Skin epidermis (tissue), 12 donors: ENCODE data around the gene ATXN2L.
"Not testable (repeated sequence)": the region's sequence is repeated elsewhere in the genome, so short reads cannot be mapped to it uniquely, and the experiment has no call there.

ENCODE experiments used
- H3K27ac ChIP-seq, 21 experiments: fragments of 200-600 bp; sonication (generic) in 11 of 21; one replicate each; pipeline ENCODE4 v1.5.0; 2020; ENCODE audit warnings: mild to moderate bottlenecking in 3 of 21, inconsistent platforms in 2 of 21, moderate library complexity in 2 of 21
- H3K4me3 ChIP-seq, 7 experiments: fragments of 200-600 bp; sonication (generic) in 2 of 7; one replicate each; pipeline ENCODE4 v1.5.0; 2020; ENCODE audit warnings: inconsistent platforms in 2 of 7, mild to moderate bottlenecking in 2 of 7, moderate library complexity in 1 of 7

Gene ATXN2L, protein sequence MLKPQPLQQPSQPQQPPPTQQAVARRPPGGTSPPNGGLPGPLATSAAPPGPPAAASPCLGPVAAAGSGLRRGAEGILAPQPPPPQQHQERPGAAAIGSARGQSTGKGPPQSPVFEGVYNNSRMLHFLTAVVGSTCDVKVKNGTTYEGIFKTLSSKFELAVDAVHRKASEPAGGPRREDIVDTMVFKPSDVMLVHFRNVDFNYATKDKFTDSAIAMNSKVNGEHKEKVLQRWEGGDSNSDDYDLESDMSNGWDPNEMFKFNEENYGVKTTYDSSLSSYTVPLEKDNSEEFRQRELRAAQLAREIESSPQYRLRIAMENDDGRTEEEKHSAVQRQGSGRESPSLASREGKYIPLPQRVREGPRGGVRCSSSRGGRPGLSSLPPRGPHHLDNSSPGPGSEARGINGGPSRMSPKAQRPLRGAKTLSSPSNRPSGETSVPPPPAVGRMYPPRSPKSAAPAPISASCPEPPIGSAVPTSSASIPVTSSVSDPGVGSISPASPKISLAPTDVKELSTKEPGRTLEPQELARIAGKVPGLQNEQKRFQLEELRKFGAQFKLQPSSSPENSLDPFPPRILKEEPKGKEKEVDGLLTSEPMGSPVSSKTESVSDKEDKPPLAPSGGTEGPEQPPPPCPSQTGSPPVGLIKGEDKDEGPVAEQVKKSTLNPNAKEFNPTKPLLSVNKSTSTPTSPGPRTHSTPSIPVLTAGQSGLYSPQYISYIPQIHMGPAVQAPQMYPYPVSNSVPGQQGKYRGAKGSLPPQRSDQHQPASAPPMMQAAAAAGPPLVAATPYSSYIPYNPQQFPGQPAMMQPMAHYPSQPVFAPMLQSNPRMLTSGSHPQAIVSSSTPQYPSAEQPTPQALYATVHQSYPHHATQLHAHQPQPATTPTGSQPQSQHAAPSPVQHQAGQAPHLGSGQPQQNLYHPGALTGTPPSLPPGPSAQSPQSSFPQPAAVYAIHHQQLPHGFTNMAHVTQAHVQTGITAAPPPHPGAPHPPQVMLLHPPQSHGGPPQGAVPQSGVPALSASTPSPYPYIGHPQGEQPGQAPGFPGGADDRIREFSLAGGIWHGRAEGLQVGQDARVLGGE

DNA sequence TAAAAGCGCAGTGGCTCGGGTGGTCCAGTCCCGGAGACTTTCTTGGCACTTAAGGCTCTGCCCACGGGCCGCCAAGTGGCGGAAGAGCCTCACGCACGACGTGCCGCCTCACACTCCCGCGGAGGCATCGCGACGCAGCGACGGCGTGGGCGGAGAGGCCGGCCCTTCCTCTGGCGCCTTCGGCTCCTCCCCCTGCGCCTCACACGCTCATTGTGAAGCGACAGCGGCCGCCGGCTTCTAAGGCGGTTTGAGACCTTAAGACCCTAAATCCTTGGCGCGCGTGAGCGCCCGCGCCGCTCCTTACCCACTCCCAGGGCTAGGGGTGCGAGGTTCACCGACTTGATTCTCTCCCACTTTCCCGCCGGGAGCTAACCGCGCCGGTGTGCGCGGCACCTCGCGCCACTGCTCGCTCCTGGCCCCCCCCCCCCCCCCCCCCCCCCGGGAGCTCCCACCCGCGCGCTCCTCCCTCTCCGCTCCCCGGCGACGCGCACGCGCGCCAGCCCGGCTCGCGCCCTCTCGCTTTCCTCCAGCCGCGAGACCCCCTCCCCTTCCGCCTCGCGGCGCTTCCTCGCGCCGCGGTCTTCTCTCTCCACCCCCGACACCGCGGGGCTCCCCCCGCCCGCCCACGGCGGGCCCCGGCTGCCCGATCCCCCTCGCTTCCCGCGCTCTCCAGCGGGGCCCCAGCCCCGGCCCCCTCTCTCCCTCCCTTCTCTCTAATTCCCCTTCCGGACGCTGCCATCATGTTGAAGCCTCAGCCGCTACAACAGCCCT is at the start of gene ATXN2L:
ATXN2L (plus strand) TSS at position 480 of the 771 bp plus-strand sequence; CDS start at position 741, 261 bp downstream.
- H3K4me3 ChIP-seq: peak within 1 kb of the TSS; percentile 63 to 100 (median 99)

DNA sequence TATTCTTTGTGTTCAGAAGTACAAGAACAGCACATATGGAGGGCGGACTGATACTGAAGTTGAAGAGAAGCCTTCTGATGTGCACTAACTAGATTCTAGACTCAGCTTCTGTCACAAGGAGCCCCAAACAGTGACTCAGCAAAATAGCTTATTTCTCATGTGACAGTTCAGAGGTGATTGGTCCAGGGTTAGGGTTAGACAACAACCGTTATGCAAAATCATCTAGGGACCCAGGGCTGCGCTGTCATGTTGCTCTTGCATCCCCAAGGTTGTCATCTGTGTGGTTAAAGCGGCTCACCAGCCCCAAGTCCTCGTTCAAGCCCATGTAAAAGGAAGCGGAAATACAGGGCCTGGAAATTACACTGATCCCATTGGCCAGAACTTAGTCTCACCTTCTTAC is 41.1 kb upstream of the ATXN2L start:
- not testable (repeated sequence) for H3K27ac ChIP-seq, H3K4me3 ChIP-seq

More for the DNA sequence above, at the start of gene ATXN2L:
- H3K27ac ChIP-seq: peak within 1 kb of the TSS; percentile 95 to 100 (median 99)

DNA sequence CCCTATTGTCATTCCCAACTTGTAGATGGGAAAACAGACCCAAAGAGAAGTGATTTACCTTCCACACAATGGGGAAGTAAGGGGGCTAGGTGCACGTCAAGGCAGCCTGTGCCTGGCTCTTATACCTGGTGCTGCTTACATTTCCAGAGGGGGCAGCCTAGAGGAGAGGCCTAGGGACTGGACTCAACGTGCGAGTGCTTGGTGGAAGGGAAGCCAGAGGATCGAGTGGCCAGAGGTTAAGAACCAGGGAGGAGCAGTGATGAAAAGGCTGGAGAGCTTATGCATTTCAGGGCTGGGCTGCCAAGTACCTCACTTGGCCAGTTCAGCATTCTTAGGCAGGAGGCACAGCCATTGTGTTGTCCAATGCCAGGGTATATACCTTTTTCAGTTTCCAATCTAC is 40.4 kb upstream of the ATXN2L start:
- not testable (repeated sequence) for H3K4me3 ChIP-seq

DNA sequence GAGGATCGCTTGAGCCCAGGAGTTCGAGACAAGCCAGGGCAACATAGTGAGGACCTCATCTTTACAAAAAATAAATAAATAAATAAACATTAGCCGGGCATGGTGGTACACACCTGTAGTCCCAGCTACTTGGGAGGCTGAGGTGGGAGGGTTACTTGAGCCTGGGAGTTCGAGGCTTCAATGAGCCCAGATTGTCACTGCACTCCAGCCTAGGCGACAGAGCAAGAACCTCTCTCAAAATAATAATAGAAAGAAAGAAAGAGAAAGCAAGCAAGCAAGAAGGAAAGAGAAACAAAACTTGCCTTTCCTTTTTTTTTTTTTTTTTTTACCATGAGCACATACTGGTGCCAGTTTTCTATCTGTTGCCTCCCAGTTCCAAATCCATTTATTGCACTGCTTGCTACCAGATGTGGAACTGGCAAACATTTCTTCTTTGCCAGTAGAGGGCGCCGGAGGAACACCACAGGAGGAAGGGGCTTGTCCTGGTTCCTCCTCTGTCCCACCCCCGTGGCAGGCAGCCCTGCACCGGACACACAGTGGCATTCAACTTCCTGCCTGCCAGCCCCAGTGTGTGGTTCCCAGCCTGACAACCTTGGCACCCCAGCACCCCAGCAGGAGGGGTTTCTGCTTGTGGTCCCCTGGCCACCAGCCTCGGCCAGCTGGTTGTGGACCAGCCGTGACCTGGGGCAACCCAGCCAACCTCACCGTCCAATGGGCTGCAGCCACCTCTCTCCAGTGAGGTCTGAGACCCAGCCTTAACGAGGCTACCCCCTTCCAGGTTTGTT is 20.4 kb upstream of the ATXN2L start:
- H3K27ac ChIP-seq: peak overlapping the region in 1 of 21 experiments; percentile 46
- peak overlapping the region in 1 of 7 experiments; percentile 22 for H3K4me3 ChIP-seq

More for the DNA sequence above, 40.4 kb upstream of the ATXN2L start:
- H3K27ac ChIP-seq: not testable (repeated sequence)

DNA sequence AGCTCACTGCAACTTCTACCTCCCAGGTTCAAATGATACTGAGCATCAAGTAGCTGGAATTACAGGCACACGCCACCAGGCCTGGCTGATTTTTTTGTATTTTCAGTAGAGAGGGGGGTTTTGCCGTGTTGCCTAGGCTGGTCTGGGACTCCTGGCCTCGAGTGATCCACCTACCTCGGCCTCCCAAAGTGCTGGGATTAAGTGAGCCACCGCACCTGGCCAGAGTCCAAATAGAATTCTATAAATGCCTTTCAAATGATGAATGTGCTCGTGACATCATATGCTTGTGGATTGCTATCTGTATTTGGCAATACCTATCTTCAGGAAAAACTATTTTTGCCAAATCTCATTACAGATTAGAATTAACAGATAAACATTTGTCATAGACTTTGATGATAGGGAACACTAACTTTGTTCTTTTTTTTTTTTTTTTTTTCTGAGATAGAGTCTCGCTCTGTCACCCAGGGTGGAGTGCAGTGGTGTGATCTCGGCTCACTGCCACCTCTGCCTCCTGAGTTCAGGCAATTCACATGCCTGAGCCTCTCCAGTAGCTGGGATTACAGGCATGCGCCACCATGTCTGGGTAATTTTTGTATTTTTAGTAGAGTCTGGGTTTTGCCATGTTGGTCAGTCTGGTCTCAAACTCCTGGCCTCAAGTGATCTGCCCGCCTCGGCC is 15.2 kb upstream of the ATXN2L start:
- not testable (repeated sequence) for H3K4me3 ChIP-seq, H3K27ac ChIP-seq

DNA sequence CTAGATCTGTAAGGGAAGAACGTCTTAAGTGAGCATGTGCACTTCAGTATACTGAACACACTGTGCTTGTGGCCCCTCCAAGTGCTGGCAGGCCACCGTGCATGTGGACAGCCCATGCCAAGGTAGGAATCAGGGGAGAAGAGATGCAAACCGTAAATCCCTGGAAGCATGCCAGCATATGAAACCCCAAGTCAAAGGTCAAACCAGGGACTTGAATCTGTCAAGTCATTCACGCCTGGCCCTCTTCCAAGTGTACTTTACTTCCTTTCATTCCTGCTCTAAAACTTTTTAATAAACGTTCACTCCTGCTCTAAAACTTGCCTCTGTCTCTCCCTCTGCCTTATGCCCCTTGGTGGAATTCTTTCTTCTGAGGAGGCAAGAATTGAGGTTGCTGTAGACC is 2.8 kb upstream of the ATXN2L start:
- Histone ChIP-seq H3K4me3 (no peak overlapping the region), H3K27ac (no peak overlapping the region)

DNA sequence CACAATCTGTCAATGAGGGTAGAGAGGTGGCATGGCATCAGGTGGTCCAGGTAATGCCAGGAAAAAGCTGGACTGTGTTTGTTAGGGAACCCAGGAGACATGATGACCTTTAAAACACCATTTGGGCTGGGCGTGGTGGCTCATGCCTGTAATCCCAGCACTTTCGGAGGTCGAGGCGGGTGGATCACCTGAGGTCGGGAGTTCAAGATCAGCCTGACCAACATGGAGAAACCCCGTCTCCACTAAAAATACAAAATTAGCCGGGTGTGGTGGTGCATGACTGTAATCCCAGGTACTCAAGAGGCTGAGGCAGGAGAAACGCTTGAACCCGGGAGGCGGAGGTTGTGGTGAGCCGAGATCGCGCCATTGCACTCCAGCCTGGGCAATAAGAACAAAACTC is 2.3 kb upstream of the ATXN2L start:
- H3K4me3 ChIP-seq, H3K27ac ChIP-seq: not testable (repeated sequence)

DNA sequence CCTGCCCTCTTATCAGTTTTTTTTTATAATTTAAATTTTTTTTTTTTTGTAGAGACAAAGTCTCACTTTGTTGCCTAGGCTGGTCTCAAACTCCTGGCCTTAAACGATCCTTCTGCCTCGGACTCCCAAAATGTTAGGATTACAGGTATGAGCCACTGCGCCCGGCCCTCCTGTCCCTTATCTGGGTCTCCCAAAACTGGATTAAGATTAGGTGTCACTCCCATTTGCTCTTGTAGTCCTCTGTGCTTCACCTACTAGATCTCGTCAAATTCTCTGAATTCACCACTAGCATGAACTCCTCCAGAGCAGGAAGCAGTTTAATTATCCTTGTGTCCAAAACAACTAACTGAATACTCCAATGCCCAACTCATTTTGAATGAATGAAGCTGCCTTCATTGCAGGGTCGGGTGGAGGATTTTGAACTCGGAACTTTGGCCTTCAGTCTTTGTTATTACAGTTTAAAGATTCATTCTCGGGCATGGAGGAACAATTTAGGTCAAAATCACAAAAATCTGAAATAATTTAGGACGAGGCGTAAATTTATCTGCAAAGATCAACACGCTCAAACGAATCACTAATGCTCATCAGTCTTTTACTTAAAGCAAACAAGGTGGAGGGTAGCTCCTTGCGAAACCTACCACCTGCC is 802 bp upstream of the ATXN2L start:
- H3K4me3 ChIP-seq: peak overlapping the region; percentile 63 to 100 (median 99)
- peak overlapping the region in 20 of 21 experiments; percentile 95 to 100 (median 99) for H3K27ac ChIP-seq

DNA sequence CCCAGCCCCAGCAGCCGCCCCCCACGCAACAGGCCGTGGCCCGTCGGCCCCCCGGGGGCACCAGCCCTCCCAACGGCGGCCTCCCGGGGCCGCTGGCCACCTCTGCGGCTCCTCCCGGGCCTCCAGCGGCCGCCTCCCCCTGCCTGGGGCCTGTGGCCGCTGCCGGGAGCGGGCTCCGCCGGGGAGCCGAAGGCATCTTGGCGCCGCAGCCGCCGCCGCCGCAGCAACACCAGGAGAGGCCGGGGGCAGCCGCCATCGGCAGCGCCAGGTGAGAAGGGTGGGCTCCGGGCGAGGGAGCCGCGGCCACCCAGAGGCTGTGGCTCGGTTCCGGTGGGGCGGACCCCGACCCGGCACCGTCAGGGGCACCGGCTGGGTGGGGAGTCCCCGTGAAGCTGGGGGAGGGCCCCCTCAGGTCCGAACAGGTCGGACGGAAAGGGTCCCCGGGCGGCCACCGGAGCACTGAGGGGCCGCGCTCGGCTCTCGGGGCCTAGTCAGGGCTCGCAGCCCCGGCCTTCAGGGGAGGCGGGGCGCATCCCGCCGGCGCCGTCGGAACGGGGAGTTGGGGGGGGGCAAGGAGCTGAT is 583 bp downstream of the ATXN2L start:
- Histone ChIP-seq H3K27ac (peak overlapping the region; percentile 95 to 100 (median 99)), H3K4me3 (peak overlapping the region; percentile 63 to 100 (median 99))

DNA sequence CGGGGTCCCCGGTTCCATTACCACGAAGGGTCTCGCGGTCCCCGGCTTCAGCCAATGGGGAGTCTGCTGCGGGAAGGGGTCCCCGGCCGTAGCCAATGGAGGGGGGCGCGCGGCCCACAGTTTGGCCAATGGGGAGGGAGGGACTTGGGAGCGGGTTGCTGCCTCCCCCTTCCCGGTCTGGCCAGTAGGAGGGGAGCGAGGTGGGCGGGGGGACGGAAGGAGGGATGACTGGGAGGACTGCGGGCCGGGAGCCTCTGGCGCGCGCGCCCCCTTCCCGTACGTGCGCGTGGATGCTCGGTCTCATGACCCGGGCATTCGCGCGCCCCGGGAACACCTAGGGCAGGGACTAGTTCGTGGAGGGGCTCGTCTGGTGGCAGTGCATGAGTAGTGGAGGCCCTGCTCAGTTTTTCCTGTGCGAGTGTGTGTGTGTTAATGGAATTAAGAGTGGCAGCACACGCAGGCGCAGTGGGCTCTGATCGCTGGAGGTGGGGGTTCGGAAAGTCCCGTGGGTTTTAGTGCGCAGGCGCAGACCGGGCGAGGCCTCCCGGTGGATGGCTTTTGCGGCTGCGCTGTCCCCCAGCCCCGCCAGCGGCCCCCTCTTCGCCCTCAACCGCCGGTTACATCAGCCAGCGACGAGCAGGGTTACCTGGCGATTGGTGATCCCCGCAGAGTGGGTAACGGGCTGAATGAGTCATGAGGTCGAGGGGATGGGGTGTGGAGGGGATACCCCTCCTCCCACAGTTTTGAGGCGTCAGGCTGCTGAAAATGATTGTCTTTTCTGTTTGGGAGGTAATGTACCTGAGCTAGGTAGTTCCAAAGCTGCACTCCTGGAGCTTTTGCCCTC is 1.3 kb downstream of the ATXN2L start:
- Histone ChIP-seq H3K27ac (peak overlapping the region; percentile 95 to 100 (median 99)), H3K4me3 (peak overlapping the region; percentile 63 to 100 (median 99))

DNA sequence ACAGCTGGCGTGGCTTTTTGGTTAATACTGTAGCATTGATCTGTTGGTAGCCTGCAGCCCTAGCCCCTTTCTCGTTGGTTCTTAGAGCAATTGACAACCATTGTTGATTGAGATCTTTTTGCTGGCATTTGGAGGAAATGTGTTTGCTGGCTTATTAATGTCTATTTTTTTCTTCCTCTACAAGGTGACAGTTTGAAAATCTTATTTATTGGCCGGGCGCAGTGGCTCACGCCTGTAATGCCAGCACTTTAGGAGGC is 1.8 kb downstream of the ATXN2L start:
- Histone ChIP-seq H3K4me3 (peak overlapping the region; percentile 63 to 100 (median 99)), H3K27ac (peak overlapping the region in 20 of 21 experiments; percentile 95 to 100 (median 99))

DNA sequence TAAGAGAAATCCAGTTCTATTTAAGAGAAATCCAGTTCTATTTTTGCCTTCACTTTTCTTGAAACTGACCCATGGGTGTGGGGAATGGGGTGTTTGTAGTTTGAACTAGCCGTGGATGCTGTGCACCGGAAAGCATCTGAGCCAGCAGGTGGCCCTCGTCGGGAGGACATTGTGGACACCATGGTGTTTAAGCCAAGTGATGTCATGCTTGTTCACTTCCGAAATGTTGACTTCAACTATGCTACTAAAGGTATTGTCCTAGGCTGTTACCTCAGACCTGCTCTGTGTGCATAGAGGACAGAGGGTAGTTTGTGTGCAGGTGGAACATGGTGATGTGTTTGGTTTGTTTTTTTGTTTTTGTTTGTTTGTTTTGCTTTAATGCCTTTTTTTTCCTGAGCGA is 3.3 kb downstream of the ATXN2L start:
- Histone ChIP-seq H3K27ac (no peak overlapping the region), H3K4me3 (no peak overlapping the region)

DNA sequence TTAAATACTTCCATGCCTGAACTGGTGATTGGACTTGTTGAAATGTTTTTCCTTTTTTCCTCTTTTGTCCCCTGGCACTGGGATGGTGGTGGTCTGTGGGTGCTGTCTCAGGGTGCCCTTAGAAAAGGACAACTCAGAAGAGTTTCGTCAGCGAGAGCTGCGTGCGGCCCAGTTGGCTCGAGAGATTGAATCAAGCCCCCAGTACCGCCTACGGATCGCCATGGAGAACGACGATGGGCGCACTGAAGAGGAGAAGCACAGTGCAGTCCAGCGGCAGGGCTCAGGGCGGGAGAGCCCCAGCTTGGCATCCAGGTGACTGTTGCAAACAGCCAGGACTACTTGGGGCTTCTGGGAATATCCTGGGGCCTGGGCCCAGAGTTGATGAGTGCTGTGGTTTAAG is 6.9 kb downstream of the ATXN2L start:
- H3K27ac ChIP-seq: no peak overlapping the region
- no peak overlapping the region for H3K4me3 ChIP-seq

DNA sequence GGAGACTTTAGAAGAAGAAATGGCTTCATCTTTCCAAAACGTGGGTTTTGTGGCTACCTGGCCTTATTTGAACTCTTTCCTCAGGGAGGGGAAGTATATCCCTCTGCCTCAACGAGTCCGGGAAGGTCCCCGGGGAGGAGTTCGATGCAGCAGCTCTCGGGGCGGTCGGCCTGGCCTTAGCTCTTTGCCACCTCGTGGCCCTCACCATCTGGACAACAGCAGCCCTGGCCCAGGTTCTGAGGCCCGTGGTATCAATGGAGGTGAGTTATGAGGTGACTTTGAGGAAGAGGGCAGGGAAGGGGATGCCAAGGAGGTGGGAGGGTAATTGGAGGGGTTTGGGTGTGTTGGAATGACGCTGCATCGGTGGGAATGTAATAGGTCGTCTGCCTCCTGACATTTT is 7.7 kb downstream of the ATXN2L start:
- Histone ChIP-seq H3K27ac (no peak overlapping the region), H3K4me3 (no peak overlapping the region)

DNA sequence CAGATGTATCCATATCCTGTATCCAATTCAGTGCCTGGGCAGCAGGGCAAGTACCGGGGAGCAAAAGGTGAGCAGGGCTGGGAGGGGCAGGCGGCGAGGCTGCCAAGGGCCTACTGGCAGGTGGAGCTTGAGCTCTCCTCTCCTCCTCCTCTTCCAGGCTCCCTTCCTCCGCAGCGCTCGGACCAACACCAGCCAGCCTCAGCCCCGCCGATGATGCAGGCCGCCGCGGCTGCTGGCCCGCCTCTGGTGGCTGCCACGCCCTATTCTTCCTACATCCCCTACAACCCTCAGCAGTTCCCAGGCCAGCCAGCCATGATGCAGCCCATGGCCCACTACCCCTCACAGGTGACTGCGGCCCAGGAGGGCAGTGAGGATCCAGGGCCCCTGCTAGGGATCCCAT is 11.6 kb downstream of the ATXN2L start:
- Histone ChIP-seq H3K4me3 (no peak overlapping the region), H3K27ac (no peak overlapping the region)
